Lower leg skin (tissue), 3 donors: ENCODE measurements around the gene DOCK1.

Source experiments
- POLR2A ChIP-seq, 2 donors: fragments of 450-650 bp; IDR thresholded peaks; one replicate each; pipeline ENCODE4 v1.6.1; 2016 to 2017; ENCODE audit warnings: antibody characterized with exemption in 2 of 2, mild to moderate bottlenecking in 1 of 2, moderate library complexity in 1 of 2
- TF ChIP-seq, protein P1 (sequence below), 3 donors: fragments of 450-650 bp; IDR thresholded peaks; one replicate each; pipeline ENCODE4 v1.5.1; 2016; ENCODE audit warnings: antibody characterized with exemption in 3 of 3, mild to moderate bottlenecking in 3 of 3, moderate library complexity in 2 of 3

GRCh38 chr10:127485153-127485857, 580.1 kb downstream of the DOCK1 start:
- TF ChIP-seq, protein P1, sequence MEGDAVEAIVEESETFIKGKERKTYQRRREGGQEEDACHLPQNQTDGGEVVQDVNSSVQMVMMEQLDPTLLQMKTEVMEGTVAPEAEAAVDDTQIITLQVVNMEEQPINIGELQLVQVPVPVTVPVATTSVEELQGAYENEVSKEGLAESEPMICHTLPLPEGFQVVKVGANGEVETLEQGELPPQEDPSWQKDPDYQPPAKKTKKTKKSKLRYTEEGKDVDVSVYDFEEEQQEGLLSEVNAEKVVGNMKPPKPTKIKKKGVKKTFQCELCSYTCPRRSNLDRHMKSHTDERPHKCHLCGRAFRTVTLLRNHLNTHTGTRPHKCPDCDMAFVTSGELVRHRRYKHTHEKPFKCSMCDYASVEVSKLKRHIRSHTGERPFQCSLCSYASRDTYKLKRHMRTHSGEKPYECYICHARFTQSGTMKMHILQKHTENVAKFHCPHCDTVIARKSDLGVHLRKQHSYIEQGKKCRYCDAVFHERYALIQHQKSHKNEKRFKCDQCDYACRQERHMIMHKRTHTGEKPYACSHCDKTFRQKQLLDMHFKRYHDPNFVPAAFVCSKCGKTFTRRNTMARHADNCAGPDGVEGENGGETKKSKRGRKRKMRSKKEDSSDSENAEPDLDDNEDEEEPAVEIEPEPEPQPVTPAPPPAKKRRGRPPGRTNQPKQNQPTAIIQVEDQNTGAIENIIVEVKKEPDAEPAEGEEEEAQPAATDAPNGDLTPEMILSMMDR (IDR thresholded peaks at IDR 0.05): no peak
- no peak for TF ChIP-seq POLR2A (IDR thresholded peaks at IDR 0.05)
